HFFc6 (cell line): ENCODE results near the gene IGFBP5. TPM values are rescaled to one million over a fixed set of nuclear protein-coding genes. Genes with fewer than 3 reads are reported as not detected.

Source experiments
- DNase-seq: peaks from one replicate; pipeline ENCODE4 v3.0.0-alpha.2; 2018
- H3K27ac Mint-ChIP-seq: 2 replicates; pipeline ENCODE4 v1.8.0; 2020; ENCODE audit warnings: mild to moderate bottlenecking, mixed read lengths
- H3K27me3 Mint-ChIP-seq: 2 replicates; pipeline ENCODE4 v1.8.0; 2021; ENCODE audit warnings: mild to moderate bottlenecking, moderate library complexity, mixed read lengths; ENCODE audit not compliant: insufficient read depth
- H3K36me3 Mint-ChIP-seq: 2 replicates; pipeline ENCODE4 v1.8.0; 2021; ENCODE audit warnings: low read depth, mixed read lengths
- H3K4me1 Mint-ChIP-seq: 2 replicates; pipeline ENCODE4 v1.8.0; 2020; ENCODE audit warnings: low read depth, mixed read lengths
- H3K4me3 Mint-ChIP-seq: 2 replicates; pipeline ENCODE4 v1.8.0; 2020; ENCODE audit warnings: mild to moderate bottlenecking, moderate library complexity, mixed read lengths
- H3K9me3 Mint-ChIP-seq: 2 replicates; pipeline ENCODE4 v1.8.0; 2020; ENCODE audit warnings: mild to moderate bottlenecking, mixed read lengths
- CTCF ChIP-seq: fragments of 200-600 bp; sonication (generic); IDR thresholded peaks from 2 replicates; pipeline ENCODE4 v1.5.0; 2021; ENCODE audit warnings: antibody characterized with exemption, mild to moderate bottlenecking
- total RNA-seq, 6 experiments: library from RNA; stranded (reverse); fragmentation: NEBNext Ultra II Directional; extraction: Animal tissue kit (Norgen Biotek cat#: 25700); gene quantifications; 2 replicates in 1 of 6; 3 replicates in 5 of 6; pipeline ENCODE4 v1.2.3, GENCODE V29; 2021

Gene IGFBP5
- total RNA-seq, 6 experiments from 2014 or later: 63.2 to 125 (median 68.6) TPM

DNA sequence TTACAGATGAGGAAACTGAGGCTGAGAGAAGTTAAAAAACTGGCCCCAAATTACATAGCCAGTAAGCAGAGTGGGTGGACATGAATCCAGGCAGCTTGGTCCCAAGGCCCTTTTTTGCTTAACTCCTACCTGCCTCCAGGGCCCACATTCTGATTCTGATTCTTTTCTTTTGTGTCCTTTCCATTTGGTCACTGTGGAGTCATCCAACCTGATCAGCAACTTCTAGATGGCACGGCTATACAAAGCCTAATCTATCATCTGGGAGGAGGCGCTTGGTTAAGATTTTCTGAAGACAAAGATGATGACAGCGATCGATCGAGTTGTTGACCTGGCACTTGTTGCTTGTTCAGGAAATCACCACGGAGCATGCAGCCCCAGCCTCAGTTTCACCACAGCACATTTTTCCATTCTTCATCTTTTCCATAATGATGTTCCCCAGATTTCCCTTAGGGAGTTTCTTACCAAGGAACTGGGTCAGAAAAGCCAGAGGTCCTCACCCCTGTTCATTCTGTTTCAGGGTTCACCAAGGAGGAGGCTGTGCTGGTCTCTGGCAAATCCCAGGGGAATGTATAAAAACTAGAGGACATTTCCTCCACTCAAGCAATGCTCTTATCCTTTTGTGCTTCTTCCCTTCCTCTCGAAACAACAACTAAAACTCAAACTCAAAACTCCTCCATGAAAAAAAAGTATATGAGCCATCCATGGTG is 69.0 kb downstream of the IGFBP5 start:
- Mint-ChIP-seq H3K27me3 (peaks cover 45% of the 10 kb centered on the region), H3K4me1 (no peaks in the 10 kb centered on the region), H3K36me3 (0 out of 2 replicates have a peak, but pooled peaks cover 4% of the 10 kb centered on the region), H3K4me3 (no peak overlapping the region), H3K27ac (no peak overlapping the region), H3K9me3 (no peaks in the 10 kb centered on the region; the same call in 1 of the 2 replicates)
- no peak for TF ChIP-seq CTCF
- no peak for DNase-seq

- Mint-ChIP-seq H3K4me3 (no peak overlapping the region), H3K27me3 (peaks cover 54% of the 10 kb centered on the region), H3K27ac (no peak overlapping the region), H3K9me3 (no peaks in the 10 kb centered on the region; the same call in 1 of the 2 replicates), H3K4me1 (no peaks in the 10 kb centered on the region), H3K36me3 (0 out of 2 replicates have a peak, but pooled peaks cover 4% of the 10 kb centered on the region)
- no peak for DNase-seq
- TF ChIP-seq CTCF: no peak
These were observed 71.1 kb downstream of the IGFBP5 start for GRCh38 chr2:216624251-216624650.

- 0 out of 2 replicates have a peak, but pooled peaks cover 4% of the 10 kb centered on the region for H3K36me3 Mint-ChIP-seq
- no peak for TF ChIP-seq CTCF
- no peak overlapping the region for H3K4me3 Mint-ChIP-seq
- DNase-seq: no peak
- H3K27me3 Mint-ChIP-seq: peaks cover 56% of the 10 kb centered on the region
- no peaks in the 10 kb centered on the region; the same call in 1 of the 2 replicates for H3K9me3 Mint-ChIP-seq
- H3K27ac Mint-ChIP-seq: no peak overlapping the region
- no peaks in the 10 kb centered on the region for H3K4me1 Mint-ChIP-seq
These were observed 72.8 kb downstream of the IGFBP5 start for GRCh38 chr2:216622526-216622925.

Other genes with a start within 250 kb of the IGFBP5 start
- gene RPL37A, start 196.7 kb downstream of the IGFBP5 start, total RNA-seq: 1,000 to 10,000 TPM; 1,992 to 3,122 (median 2,808) TPM
- under 1 TPM in 2 of 6 experiments, not detected in 4; 0.28 to 0.40 TPM for gene IGFBP2, start 62.1 kb downstream of the IGFBP5 start, total RNA-seq
- not detected for gene TNP1, start 164.5 kb upstream of the IGFBP5 start, total RNA-seq